ENCODE measurements around the gene HDGFL2.

The HDGFL2 gene

DNA sequence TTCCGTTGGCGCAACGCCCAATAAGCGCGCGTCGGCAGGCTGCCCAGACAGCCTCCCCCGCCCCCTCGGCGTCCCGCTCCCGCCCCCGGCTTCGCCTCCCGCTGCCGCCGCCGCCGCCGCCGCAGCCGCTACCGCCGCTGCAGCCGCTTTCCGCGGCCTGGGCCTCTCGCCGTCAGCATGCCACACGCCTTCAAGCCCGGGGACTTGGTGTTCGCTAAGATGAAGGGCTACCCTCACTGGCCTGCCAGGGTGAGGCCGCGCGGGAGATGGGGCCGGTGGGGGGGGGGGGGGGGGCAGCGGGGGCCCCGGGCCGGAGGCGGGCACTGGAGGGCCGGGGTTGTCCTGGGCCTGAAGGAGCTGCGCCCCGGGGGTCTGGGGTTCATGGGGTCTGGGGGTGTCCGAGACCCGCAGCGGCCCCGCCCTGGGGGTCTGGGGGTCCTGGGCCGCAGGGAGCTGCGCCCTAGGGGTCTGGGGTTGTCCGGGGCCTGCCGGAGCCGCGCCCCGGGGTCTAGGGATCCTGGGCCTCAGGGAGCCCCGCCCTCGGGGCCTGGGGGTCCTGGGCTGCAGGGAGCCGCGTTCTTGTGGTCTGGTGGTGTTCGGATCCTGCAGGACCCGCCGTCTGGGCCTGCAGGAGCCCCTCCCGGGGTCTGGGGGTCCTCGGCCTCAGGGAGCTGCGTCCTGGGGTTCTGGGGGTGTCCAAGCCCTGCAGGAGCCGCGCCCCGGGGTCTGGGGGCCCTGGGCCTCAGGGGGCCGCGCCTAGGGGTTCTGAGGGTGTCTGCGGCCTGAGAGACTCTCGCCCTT lies at the start of gene HDGFL2:
TSS of gene HDGFL2 (plus strand) at position 124 of the 801 bp plus-strand sequence. CDS start at position 178, 54 bp downstream.
- no peak for DNase-seq (ENCODE audit: low spot score)

DNA sequence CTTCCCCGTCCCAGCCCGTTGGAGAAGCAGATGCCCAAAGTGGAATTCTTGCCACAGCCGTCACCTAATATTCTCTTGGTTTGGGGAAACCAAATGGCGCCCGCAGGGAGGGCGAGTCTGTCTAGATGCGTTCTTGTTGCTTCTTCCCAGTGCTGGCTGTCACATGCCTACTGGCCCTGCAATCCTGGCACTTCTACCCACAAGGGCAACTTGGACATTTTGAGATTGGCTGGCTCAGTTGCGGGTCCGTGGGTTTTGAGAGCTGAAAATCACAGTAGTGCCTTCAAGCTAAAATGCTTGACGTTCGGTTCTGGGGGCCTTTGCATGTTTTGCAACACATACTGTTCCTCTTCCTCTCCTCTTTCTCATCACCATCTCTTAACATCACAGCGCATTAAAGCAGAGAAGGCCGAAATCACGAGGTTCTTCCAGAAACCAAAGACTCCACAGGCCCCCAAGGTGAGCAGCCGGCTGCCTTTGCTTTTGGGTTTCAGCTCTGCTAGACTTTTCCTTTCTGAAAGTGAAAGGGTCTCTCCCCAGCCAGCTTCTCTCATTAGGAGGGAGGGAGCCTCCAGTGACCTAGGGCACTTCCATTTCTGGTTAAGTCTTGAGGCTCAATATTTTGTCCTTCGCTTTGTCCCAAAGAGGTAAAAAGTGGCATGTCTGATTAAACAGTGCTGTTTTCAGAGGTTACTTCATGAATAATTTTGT lies 48.5 kb upstream of the HDGFL2 start:
- no peak for DNase-seq (ENCODE audit: low spot score)

DNA sequence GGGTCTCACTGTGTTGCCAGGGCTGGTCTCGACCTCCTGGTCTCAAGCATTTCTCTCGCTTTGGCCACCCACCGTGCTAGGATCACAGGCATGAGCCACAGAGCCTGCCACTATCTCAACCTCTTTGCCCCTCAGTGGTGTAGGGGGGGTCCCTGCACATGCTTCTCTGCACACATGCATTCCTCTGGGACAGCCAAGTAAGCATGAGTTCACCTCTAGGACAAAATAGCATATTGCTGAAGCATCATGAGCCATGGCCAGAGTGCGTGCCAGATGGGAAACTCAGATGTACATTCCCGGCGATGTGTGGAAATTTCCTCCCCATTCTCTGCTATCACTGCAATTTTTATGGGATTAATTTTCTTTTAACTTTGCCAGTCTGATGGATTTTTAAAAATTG lies 46.6 kb upstream of the HDGFL2 start:
- no peak for DNase-seq (ENCODE audit: low spot score)

DNA sequence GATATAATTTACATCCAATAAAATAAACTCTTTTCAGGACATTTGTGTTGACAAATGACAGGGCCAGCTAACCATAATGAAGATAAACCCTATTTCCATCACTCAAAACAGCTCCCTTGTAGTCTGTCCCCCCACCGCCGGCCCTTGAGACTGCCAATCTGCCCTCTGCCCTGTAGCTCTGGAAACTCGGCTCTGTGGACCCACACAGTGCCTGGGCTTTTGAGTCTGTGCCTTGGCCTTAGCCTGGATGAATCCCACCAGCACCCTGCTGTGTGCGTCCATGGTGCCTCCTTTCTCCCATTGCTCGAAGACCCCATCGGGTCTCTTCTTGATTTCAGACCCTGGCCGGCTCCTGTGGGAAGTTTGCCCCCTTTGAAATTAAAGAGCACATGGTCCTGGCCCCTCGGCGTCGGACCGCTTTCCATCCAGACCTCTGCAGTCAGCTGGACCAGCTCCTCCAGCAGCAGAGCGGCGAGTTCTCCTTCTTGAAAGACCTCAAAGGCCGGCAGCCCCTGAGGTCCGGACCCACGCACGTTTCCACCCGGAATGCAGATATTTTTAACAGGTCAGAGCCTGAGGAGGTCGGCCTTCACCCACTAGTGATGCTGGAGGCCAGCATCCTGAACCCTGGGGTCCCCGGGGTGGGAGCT lies 43.6 kb upstream of the HDGFL2 start:
- no peak for DNase-seq (ENCODE audit: low spot score)

DNA sequence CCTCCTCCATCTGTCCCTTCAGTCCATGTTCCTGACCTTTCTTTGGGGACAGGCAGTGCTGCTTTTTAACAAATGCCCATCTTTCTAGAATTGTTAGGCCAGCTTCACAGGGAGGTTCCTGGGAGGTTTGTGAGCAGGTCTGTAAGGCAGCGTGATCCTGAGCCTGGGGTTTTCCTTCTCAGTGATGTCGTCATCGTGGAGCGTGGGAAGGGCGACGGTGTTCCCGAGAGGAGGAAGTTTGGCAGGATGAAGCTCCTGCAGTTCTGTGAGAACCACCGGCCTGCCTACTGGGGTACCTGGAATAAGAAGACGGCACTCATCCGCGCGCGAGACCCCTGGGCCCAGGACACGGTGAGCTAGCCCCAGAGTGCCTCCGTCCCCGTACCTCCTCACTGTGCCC lies 42.8 kb upstream of the HDGFL2 start:
- no peak for DNase-seq (ENCODE audit: low spot score)

DNA sequence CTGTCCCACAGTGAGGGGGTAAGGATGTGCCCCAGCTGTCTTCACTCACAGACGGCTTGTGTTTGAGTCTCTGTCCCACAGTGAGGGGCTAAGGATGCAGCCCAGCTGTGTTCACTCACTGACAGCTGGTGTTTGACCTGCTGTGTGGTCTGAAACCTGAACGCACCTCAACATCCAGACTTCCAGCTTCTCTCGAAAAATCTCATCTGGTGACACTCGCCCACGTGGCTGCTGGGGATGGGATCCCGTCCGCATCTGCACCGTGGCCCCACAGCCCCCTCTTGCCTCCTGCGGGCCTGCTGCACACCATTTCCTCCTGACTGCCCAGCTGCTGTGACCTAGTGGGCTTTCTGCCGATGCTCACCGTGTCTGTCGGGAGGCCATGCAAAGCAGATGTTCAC lies 42.3 kb upstream of the HDGFL2 start:
- no peak for DNase-seq (ENCODE audit: low spot score)

DNA sequence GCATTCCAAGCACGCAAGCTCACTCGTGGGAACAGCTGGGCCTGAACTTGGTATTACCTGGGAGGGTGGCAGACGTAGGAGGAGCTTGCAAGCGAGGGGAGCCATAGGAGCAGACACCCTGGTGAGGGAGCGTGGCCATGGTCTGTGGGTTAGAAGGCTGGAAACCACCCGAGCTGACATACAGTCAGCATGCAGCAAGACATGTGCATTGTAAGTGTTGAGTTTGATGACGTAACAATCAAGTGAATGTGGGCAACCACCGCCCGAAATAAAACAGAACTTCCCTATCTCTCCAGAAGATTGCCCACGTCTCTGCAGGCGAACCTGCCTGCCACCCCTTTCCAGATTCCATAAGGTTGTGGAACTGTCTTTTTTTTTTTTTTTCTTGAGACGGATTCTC lies 41.3 kb upstream of the HDGFL2 start:
- DNase-seq (ENCODE audit: low spot score), result peak; percentile 80

DNA sequence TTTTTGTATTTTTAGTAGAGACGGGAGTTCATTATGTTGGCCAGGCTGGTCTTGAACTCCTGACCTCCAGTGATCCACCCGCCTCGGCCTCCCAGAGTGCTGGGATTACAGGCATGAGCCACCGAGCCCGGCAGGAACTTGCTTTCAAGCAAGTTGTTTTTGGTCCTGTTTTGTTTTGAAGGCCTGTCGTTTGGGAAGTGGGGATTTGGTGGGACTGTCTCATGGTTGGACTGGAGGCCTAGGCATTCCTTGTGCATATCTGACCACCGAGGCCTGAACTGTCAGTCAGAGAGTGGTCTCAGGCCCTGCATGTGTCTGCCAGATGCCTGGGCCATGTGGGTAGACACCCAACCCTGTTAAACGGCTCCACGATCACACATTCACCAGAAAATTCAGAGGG lies 40.8 kb upstream of the HDGFL2 start:
- no peak for DNase-seq (ENCODE audit: low spot score)

DNA sequence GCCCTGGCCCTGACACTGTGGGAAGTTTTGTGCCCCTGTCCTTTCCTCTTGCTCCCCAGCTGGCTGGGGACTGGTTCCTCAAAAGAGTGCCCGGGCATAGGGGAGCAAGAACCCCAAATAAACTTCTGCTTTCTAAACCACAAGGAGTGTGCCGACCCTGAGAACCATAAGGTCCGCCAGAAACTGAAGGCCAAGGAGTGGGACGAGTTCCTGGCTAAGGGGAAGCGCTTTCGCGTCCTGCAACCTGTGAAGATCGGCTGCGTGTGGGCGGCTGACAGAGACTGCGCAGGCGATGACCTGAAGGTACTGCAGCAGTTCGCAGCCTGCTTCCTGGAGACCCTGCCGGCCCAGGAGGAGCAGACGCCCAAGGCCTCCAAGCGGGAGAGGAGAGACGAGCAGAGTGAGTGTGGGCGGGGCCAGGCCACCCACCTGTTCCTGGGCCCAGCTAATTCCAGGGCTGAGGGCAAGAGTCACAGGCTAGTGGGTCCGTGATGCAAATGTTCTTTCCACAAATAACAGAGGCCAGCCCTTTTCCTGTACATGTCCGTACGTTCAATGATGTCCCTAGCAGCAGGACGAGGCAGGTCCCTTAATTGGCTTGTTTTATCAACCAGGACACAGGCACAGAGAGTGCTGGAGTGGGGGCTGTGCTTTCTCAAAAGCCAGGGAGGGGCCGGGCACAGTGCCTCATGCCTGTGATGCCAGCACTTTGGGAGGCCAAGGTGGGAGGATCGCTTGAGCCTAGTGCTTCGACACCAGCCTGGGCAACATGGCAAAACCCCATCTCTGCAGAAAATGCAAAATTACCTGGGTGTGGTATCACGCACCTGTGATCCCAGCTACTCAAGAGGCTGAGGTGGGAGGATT lies 40.1 kb upstream of the HDGFL2 start:
- peak; percentile 84 for DNase-seq (ENCODE audit: low spot score)

DNA sequence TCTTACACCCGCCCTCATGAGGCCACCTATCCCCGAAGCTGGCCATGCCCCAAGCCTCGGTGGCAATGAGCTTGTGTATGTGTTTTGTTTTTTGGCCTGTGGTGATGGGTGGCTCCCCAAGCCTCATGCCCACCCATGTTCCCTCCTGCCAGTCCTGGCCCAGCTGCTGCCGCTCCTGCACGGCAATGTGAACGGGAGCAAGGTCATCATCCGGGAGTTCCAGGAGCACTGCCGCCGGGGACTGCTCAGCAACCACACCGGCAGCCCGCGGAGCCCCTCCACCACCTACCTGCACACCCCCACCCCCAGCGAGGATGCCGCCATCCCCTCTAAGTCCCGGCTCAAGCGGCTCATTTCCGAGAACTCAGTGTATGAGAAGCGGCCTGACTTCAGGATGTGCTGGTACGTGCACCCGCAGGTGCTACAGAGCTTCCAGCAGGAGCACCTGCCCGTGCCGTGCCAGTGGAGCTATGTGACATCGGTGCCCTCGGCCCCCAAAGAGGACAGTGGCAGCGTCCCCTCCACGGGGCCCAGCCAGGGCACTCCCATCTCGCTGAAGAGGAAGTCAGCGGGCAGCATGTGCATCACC lies 39.1 kb upstream of the HDGFL2 start:
- no peak for DNase-seq (ENCODE audit: low spot score)

DNA sequence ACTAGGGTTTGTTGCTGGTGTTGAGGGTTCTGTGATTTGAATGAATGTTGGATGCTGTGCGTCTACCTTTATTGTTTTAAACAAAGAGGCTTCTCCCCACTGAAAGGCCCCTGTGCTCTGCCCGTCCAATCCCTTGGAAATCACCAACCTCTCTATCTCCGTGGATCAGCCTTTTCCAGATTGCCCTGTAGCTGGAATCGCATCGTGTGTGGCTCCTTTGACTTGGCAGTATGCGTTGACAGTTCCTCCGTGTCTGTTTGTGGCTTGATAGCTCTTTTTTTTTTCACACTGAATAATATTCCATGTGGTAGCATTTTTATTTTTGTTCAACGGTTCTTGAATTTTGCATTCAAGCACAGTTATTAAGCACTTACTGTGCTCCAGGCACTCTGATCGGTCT lies 37.7 kb upstream of the HDGFL2 start:
- no peak for DNase-seq (ENCODE audit: low spot score)

DNA sequence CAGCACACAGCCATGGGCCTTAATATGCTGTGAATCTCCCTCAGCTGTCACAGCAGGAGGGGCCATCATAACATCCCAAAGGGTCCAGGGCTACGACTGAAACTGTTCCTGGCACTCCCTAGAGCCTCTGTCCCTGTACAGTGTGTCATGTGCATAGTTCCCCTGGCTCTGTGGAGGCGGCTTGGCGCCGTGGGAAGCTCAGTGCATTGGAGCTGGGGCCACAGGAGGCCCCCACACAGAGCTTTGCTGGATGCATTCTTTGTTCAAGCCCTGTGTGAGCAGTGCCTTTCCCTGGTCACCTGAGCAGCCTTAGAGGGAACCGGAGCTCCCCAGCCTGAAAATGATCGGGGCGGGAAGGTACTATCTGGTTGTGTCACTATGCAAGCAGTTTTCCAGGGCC lies 35.9 kb upstream of the HDGFL2 start:
- no peak for DNase-seq (ENCODE audit: low spot score)

DNA sequence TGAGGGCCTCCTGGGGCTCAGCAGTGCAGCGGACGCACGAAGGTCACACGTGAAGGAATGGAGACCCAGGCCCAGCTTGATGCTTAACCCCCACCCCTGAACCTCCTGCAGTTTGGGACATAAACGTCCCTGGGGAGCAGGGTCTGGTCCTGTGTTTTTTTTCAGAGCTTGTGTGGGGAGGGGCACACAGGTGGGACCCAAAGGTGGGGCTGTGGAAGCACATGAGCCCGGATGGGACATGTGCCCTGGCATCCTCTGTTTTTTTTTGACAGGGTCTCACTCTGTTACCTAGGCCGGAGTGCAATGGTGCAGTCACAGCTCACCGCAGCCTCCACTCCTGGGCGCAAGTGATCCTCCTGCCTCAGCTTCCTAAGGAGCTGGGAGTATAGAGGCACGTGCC lies 35.0 kb upstream of the HDGFL2 start:
- no peak for DNase-seq (ENCODE audit: low spot score)

DNA sequence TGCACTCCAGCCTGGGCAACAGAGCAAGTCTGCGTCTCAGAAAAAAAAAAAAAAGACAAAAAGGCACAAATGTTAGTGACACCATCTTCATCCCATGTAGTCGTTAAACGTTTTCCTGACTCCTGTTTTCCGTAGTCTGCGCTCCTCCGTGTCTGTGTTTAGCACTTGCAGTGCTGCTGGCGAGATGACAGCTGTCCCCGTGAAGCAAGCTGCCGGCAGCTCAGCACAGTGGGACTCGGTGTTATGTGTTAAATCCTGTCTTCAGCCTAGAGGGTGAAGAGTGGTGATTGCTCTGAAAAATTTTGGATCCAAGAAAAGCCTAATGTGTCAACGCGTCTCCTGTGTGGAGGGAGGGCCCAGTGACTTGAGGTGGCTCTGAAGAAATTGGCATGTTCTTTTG lies 32.9 kb upstream of the HDGFL2 start:
- no peak for DNase-seq (ENCODE audit: low spot score)

DNA sequence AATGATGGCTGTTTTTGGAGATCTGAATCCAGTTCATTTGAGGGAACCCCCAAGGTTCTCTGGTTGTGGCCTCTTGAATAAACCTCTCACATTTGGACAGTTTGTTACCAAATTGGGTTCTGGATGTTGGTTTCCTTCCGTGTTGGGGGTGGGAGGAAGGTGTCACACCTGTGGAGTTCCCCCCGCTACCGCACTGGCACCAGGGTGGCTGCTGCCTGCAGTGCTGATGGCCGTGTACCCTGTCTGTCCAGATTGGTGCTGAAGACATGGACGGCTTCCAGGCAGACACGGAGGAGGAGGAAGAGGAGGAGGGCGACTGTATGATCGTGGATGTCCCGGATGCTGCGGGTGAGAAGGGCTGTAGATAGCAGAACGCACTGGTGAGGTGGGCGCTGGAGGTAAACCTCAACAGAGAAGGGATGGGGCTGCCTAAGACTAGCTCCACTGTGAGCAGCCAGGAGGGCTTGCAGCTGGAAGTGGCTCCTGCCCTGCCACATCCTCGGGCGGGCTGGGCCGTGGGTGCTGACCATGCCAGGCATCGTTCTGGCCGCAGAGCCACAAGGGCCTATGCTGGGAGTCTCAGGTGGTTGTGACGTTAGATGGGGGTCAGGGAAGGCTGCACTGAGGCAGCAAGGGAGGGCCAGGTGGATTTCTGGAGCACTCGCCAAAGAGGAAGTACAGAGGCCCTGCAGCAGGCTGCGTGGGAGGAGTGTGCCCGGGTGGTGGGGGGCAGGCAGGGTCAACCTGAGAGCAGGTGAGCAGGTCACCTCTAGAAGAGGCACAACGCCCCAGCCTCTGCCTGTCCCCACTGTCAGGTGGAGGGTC lies 29.9 kb upstream of the HDGFL2 start:
- DNase-seq (ENCODE audit: low spot score), result no peak

DNA sequence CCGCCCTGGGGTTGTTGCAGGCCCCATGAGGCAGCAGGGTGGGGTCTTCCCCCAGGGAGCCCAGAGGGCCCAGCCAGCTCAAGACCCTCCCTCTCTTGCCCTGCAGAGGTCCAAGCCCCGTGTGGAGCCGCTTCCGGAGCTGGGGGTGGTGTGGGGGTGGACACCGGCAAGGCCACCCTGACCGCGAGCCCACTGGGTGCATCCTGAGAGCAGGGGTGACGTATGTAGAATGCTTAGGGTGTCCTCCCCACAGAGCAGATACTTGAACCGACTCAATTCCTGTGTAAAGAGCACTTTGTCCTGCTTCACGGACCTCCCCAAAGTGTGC lies 29.3 kb upstream of the HDGFL2 start:
- DNase-seq (ENCODE audit: low spot score), result no peak

DNA sequence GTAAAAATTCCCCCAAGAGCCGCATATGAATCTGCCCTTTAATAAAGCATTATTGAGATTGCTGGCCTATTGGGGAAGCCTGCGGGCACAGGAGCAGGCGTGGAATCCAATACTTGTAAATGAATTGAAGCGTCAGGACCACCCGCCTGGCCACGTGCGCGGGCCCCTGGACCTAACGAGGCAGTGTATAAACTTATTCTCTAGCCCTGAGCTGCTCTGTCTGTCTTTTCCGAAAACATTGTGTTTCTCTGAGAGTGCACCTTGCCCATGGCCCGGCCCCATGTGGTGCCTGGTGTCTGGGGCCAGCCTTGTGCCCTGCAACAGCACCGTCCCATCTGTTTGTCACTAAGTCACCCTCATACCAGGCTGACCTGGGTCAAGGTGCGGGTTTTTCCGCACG lies 28.9 kb upstream of the HDGFL2 start:
- DNase-seq (ENCODE audit: low spot score), result no peak

DNA sequence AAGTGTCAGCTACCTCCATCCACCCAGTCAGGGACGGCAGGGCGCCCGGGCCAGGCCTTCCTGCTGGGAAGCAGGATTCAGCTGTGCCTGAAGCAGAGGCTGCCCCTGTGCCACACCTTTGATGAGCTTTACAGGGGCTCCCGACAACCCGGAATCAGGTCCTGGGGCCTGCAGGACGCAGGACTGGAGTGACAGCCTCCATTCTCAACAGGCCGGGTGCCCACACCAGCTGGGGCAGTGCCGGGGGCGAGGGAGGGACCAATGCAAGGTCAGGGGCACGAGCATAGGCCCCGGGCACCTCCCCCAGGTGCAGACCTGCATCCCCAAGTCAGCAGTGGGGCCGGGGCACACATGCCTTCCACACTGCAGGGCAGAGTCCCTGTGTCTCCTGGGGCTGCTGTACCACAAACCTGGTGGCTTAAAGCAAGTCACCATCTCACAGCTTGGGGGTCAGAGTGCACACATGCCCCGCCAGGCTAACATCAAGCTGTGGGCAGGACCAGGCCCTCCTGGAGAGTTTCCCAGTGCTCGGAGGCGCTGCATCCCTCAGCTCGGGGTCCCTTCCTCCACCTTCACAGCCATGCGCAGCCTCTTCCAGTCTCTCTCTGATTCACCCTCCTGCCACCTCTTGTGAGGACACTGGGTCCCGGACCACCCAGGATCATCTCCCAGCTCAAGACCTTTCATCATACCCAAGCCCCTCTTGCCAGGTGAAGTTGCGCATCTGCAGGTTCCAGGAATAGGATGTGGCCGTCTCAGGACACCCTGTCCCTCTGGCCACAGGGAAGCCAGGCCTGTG lies 27.9 kb upstream of the HDGFL2 start:
- DNase-seq (ENCODE audit: low spot score), result no peak

DNA sequence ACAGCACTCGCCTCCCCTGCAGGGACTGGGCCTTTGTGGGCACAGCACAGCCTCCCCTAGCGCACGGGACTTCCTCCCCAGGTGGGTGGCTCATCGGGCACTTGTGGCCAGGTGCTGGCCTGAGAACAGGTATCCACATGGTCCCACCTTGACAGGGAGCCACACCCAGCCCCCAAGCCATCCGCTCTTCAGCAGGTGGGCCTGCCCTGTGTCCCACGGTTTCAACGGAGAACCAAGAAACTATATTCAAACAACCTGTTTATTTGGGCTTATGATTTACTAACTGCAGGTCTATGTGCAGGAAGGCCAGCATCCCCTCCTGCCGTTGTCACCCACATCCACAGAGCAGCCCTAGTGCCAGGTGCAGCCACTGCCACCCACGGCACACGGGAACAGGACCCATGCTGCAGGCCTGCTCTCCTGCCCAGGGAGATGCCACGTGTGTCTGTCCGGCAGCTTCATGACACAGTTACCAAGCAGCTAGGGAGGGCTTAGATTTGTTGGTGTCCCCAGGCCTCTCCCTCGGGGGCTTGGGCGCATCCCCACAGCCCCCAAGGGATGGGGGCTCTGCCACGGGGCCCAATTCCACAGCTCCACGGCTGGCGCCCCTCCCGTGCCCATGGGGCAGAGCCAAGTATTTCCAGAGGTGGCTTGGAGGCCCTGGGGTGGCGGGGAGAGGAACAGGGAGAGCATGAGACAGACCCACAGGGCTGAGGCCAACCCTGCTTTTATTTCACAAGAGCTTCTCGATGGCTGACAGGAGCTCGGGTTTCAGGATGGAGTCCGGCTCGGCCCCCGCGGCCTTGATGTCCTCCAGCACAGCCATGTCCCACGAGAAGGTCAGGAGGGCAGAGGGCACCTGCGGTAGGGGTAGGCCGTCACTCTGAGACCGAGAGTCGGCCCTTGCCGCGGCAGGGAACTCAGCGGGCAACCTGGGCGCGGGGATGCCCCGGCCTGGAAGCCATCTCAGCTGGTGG lies 27.0 kb upstream of the HDGFL2 start:
- no peak for DNase-seq (ENCODE audit: low spot score)
